T-helper 22 cell (primary cell): ENCODE measurements around the gene PSMD8.
A peak's percentile ranks its signal among the peaks of the same experiment; 100 is the strongest.
"Not testable (repeated sequence)": the region's sequence is repeated elsewhere in the genome, so short reads cannot be mapped to it uniquely, and the experiment has no call there.

ENCODE experiments used
- DNase-seq: peaks from one replicate; pipeline ENCODE4 v3.0.0-alpha.2; 2020; ENCODE audit warnings: low read depth

PSMD8 gene

DNA sequence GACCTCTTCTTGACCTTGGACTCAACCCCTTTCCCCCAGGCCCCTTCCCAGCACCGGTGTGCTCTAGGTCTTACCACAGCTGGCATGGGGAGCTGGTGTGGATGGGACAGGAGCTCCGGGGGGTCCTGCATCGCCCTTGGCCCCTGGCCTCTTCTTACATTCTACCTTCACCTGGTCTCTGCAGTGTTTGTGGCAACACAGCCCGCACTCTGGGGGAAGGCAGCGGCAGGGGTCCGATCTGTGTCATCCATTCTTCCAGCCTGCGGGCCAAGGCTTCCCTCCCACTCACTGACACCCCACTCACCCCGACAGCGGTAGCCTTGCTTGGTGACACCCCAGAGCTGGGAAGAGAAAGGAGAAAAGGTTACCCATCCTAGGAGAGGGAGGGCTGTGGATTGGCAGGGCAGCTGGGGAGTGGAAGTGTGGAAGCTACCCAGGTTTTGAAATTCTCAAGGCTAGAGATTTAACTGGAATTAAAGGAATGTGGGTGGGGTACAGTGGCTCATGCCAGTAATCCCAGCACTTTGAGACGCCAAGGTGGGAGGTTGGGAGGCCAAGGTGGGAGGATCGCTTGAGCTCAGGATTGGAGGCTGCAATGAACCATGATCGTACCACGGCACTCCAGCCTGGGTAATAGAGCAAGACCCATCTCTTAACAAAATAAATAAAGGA lies 36.8 kb downstream of the PSMD8 start:
- DNase-seq = no peak

DNA sequence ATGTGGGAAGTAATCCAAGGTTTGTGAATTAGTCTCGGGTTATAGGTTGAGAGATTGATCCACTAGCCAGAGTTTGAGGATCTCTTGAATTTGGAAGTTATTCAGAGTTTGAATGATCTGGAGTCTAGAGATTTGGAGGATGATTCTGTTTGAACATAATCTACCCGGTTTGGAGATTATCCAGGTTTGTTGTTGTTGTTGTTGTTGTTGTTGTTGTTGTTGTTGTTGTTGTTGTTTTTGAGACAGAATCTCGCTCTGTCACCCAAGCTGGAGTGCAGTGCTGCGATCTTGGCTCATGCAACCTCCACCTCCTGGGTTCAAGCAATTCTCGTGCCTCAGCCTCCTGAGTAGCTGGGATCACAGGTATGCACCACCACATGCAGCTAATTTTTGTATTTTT lies 37.5 kb downstream of the PSMD8 start:
- DNase-seq = not testable (repeated sequence)

DNA sequence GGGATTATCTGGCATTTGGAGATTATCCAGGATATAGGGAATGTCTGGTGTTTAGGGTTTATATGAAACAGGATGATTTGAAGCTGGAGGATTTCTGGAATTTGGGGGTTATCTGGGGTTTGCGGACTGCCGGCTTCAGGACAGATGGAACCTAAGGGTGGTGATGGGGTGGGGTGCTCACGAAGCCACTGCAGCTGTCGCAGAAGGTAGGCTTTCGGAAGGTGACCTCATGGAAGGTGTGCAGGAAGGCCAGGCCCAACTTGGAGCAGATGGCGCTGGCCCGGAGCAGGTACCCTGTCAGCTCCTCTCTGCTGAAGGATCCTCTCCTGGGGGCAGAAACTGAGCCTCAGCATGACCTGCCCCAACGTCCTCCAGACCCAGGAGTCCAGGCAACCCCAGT lies 38.1 kb downstream of the PSMD8 start:
- no peak for DNase-seq

DNA sequence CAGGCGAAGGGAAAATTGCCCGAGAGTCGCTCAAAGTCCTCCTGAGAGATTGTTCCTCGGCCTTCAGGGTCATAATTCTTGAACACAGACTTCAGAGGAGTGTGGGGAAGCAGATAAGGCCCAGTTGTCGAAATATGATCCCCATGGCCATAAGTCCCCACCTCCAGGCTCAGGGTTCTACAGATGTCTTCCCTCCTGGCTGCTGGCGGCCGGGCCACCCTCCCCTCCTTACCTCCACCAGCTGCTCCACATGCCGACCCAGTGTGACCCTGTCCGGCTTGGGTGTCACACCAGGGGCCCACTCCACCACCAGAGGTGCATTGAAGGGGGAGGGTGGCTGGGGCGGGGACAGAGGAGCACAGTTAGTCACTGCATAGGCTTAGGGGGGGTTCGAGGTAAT lies 38.6 kb downstream of the PSMD8 start:
- DNase-seq = no peak

DNA sequence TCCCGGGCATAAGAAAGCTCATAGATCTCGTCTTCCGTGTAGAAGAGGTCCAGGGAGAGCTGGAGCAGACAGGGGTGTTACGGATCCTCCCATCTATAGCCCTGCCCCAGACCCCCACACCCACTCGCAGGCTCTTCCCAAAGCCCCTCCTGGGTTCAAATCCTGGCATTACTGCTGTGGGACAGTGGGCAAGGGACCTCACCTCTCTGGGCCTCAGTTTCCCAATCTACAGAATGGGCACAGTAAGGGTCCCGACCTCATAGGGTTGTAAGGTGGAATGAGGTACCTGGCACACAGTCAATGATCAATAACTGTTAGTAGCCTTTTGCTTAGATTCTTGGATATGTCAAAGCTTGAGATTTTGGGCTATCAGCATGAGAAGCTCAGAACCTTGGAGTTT lies 39.0 kb downstream of the PSMD8 start:
- DNase-seq = no peak

DNA sequence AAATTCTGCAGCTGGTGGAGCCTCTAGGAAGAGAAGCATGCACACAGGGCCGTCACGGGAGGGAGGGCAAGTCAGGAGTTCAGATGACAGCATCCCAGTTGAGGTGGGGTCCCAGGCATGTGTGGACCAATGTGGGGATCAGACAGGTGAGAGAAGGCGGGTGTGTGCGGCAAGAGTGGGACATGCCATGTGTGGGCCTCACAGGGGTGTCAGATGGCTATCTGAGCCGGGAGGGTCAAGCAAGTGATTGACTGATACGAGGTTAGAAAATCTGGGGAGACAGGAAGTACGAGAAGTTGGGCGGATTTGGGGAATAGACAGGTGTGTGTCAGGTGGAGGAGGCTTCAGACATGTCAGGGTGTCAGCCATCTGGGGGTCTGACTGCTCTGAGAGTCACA lies 42.8 kb downstream of the PSMD8 start:
- no peak for DNase-seq

DNA sequence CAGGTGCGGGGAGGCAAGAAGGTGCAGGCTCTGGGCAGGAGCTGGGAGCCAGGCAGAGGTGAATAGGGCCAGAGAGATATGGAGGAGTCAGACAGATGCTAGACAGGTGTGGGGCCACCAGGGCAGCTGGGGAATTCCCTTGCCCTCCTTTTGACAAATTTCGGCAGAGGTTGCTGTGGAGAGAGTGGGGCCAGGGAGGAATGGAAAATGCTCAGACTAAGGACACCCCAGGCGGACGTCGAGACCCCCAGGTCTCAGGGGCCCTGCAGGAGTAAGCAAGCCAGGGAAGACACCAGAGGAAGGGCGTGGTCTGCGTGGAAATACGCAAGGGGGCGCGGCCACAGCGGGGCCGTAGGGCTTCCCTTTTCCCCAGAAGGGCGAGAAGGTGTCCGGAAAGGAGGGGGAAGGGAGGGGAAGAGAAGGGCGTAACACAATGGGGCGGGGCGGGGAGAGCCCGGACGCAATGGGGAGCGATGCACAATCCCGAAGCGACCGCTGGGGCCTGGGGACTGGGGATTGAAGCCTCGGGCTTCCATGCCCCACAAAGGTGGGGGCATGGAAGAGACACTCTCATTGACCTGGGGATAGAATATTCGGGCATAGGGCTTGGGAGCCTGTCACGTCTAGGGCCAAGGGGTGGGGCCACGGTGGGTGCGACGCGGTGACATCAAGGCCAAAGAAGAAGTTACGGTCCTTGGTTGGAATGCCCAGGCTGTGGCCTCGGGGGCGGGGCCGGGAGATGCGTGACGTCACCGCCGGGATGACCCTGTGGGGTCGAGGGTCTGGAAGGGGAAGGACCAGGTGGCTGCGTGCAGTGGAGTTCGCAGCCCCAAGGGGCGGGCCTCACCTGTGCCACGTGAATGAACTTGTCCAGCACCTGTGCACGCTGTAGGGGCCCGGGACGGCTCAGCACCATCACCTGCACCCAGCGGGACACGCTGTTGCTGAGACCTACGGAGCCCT lies 43.5 kb downstream of the PSMD8 start:
- peak; percentile 25 for DNase-seq

DNA sequence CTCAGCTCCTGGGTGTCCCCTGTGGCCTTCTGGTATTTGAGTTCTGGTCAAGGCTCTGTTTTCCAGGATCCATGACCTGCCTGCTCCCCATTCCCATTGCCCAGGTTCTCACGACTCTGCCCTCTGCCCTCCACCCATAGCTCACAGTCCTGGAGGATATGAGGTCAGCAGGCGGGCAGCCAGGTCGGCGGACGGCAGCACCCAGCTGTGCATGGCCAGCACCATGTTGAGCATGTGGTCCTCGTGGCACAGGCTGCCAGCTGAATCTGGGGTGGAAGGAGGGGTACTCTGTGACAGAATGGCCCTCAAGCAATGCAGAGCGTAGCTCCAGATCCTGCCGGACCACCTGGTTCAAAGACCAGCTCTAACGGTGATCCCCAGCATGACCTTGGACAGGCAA lies 46.6 kb downstream of the PSMD8 start:
- no peak for DNase-seq

DNA sequence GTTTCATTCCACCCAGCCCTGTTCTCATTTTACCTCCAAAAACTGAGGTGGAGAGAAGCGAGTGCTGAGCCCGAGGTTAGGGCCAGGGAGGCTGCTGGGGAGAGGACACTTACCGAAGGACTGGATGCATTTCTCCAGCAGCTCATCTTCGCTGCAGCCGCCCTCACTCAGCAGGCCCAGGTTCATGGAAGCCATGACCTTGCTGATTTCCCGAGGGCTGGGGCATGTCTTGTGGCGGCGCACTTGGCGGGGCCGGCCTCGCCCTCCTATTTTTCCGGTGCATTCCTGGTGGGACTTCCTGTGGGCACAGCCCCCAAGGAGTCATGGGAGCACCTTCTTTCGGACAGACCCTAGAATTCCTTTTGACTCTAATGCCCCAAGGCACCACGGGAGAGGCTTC lies 47.5 kb downstream of the PSMD8 start:
- DNase-seq = no peak

DNA sequence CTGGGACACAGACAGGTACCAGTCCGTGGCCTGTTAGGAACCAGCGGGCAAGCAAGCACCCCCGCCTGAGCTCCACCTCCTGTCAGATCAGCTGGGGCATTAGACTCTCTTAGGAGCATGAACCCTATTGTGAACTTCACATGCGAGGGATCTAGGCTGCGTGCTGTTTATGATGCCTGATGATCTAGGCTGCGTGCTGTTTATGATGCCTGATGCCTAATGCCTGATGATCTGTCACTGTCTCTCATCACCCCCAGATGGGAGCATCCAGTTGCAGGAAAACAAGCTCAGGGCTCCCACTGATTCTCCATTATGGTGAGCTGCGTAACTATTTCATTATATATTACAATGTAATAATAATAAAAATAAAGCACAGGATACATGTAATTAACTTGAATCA lies 48.1 kb downstream of the PSMD8 start:
- no peak for DNase-seq

DNA sequence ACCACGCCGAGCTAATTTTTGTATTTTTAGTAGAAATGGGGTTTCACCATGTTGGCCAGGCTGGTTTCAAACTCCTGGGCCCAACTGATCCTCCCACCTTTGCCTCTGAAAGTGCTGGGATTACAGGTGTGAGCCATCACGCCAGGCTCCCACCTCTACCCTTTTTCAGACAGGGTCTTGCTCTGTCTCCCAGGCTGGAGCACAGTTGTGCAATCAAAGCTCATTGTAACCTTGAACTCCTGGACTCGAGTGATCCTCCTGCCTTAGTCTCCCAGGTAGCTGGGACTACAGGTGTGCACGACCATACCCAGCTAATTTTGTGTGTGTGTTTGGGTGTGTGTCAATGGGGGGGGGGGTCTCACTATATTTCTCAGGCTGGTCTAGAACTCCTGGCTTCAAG lies 49.9 kb downstream of the PSMD8 start:
- DNase-seq = no peak

DNA sequence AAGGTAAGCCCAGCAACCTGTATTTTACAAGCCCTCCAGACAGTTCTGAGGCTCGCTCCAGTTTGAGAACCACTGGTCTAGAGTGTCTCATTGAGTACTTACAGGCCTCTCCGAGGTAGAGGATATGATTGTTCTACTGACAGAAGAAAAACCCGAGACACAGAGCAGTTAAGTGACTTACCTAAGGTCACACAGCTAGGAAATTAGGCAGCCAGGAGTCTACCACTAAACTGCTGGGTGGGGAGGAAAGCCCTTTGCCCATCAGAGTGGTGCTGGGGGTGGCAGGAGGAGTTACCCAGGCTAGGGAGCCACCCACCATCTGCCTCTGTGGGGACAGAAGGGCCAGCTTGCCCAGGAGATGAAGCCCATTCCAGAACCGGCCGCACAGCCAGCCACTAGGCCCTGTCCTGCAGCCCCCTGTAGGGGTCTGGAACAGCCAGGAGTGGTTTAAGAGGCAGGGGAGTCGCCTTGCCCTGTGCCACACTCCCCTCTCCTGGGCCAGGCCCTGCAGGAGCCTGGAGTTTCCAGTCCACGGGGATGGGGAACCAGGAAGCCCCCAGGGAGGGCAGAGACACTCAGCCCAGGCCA lies 50.9 kb downstream of the PSMD8 start:
- no peak for DNase-seq

DNA sequence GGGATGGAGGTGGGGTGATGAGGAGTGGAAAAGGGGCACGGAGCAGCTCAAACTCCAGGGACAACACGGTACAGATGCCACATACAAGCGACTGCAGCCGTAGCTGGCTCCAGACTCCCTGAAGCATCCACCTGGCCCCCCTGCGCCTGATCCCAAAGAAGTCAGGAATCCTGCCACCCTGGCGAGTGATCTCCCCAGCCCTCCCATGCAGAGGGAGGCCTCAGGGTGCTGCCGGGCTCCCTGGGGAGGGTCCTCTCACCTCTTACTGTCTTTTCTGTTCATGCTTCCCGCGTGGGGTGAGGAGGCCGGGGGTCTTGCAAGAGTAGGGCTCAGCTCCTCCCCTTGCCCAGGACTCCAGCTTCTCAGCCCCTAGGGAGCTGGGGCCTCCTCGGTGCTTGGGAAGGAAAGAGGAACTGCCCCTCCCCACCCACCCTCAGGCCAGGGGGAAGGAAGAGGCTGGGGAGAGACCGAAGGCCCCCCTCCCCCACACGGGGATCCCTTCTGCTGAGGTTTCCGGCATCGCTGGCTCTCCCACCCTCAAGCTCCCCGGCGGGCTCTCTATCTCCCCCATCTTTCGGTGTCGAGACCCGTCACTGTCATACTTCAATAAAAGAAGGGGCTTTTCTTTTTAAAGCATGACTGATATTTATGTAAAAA lies 51.6 kb downstream of the PSMD8 start, which contains the start of gene RASGRP4:
RASGRP4 (minus strand) TSS at position 410 of the 657 bp plus-strand sequence; CDS start at position 282, 128 bp downstream.
- DNase-seq = peak; percentile 39

DNA sequence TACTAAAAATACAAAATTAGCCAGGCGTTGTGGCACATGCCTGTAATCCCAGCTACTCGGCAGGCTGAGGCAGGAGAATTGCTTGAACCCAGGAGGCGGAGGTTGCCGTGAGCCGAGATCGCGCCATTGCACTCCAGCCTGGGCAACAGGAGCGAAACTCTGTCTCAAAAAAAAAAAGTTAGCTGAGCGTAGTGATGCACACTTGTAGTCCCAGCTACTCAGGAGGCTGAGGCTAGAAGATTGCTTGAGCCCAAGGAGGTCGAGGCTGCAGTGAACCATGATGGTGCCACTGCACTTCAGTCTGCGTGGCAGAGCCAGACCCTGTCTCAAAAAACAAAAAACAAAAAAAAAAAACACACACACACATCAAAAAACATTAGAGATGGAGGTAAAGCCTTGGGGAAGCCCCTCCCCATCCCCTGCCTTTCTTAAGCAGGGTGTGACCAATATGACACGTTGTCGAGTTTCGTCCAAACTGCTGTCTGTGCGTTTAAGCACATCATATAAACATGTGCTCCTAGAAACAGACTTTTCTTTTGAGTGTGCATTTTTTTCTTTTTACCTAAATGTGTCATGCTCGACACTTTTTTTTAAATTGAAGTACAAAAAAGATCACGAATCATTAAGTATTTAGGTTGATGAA lies 52.8 kb downstream of the PSMD8 start:
- peak; percentile 26 for DNase-seq

DNA sequence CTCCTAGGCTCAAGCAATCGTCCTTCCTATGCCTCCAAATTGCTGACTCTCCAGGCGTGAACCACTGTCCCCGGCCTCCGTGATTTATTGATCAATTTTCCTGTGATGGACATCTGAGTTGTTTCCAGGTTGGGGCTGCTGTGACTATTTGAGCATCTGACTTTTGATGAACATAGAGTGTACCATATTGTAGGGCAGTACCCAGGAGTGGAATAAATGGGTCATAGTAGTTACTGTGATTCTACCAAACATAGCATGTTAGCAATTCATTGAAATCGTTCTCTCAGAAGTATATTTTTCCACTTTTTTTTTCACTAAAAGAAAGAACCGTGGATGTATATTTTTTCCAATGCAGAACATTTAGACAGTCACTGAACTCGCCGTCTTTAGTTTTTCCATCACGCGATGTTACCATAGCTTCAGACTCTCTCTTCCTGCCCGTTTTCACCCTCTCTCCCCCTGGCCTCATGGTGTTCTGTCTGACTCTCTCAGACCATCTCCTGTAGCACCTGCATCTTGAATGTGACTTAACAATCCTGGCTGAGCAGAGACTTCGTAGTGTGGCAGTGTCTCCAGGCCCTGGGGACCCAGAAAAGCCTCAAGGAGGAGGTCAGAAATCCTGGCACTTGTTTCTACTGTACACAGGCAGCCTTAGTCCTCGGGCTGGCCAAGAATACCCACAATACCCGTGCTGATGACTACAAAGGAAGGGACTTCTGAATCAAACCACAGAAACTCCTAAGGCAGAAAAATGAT lies 54.9 kb downstream of the PSMD8 start:
- DNase-seq = no peak

DNA sequence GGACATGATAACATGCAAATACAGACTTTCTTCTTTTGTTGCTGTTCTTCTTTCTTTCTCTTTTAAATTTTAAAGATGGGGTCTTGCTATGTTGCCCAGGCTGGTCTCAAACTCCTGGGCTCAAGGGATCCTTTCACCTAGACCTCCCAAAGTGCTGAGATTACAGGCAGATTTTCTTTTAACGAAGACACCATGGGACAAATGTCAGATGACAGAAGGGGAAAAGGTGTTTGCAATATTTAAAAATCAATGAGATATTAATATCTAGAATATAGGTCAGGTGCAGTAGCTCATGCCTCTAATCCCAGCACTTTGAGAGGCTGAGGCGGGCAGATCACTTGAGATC lies 55.4 kb downstream of the PSMD8 start:
- no peak for DNase-seq

DNA sequence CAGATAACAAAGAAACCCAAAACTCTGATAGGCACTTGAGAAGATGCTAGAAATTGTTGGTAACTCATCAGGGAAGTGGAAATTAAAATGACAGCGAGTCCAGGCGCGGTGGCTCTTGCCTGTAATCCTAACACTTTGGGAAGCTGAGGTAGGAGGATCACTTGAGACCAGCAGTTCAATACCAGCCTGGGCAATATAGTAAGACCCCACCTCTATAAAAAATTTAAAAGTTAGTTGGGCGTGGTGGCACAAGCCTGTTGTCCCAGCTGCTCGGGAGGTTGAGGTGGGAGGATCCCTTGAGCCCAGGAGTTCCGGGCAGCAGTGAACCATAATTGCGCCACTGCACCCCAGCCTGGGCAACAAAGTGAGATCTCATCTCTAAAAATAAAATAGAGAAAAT lies 56.6 kb downstream of the PSMD8 start:
- no peak for DNase-seq

DNA sequence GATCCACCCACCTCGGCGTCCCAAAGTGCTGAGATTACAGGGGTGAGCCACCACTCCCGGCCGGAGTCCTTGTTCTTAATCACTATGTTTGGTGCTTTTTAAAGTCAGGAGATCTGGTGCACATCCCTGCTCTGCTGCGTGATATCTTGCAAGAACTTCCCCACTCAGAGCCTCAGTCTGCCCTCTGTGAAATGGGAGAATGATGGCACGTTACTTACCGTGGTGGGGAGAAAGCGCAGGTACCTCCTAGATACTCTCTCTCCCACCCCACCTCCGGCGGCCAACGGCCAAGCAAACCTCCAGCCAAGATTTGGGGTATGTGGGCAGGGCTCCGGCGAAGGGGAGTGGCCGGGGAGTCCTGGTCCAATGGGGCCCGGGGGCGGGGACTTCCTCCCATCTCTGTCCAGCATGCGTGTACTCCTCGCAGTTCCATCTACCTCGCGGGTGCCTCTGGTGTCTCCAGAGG lies 58.9 kb downstream of the PSMD8 start, which contains the start of gene RYR1:
RYR1 (plus strand) TSS at position 424 of the 466 bp plus-strand sequence. CDS start 139 bp downstream, outside the sequence.
- DNase-seq = peak; percentile 21
